MCF 10A (cell line): ENCODE measurements around the gene SCG2. TPM values are rescaled to one million over a fixed set of nuclear protein-coding genes. Genes with fewer than 3 reads are reported as not detected.

Experiments used
- BruUV-seq: library from RNA; stranded (reverse); fragments of 400-500 nt; replicated peaks from 2 replicates; lab custom pipeline; 2021; lab: Mats Ljungman, UMichigan
- CTCF ChIA-PET: fragments of 300-600 bp; sonication (Branson Sonifier 250); formaldehyde crosslinking; extraction: SDS; loops from one replicate; lab custom pipeline; 2021; ENCODE audit warnings: antibody characterized with exemption, inconsistent platforms; lab: Yijun Ruan, JAX
- POLR2A ChIA-PET: fragments of 300-600, 350-650 bp; sonication (Branson Sonifier 250); formaldehyde crosslinking; extraction: SDS; loops from one replicate; lab custom pipeline; 2020; ENCODE audit warnings: antibody characterized with exemption, inconsistent platforms; lab: Yijun Ruan, JAX
- DNase-seq: peaks from one replicate; pipeline ENCODE4 v3.0.0-alpha.2; 2018; ENCODE audit not compliant: unreplicated experiment
- H3K27ac Mint-ChIP-seq: one replicate; pipeline ENCODE4 v1.8.0; 2022; ENCODE audit warnings: mild to moderate bottlenecking, low read depth, mixed read lengths; ENCODE audit not compliant: unreplicated experiment
- H3K27me3 Mint-ChIP-seq: one replicate; pipeline ENCODE4 v1.8.0; 2022; ENCODE audit warnings: mixed read lengths; ENCODE audit not compliant: insufficient read depth, unreplicated experiment
- H3K36me3 Mint-ChIP-seq: one replicate; pipeline ENCODE4 v1.8.0; 2022; ENCODE audit warnings: mild to moderate bottlenecking, moderate library complexity, mixed read lengths; ENCODE audit not compliant: insufficient read depth, unreplicated experiment
- H3K4me1 Mint-ChIP-seq: one replicate; pipeline ENCODE4 v1.8.0; 2022; ENCODE audit warnings: mixed read lengths; ENCODE audit not compliant: insufficient read depth, unreplicated experiment
- H3K4me3 Mint-ChIP-seq: one replicate; pipeline ENCODE4 v1.8.0; 2022; ENCODE audit warnings: mild to moderate bottlenecking, moderate library complexity, mixed read lengths; ENCODE audit not compliant: unreplicated experiment
- H3K9me3 Mint-ChIP-seq: one replicate; pipeline ENCODE4 v1.8.0; 2022; ENCODE audit warnings: mixed read lengths; ENCODE audit not compliant: unreplicated experiment
- intact Hi-C: fragments of 100-400 bp; cut with micrococcal nuclease; formaldehyde crosslinking; loops from 2 replicates; pipeline ENCODE4 v1.14.1; 2022
- total RNA-seq: library from RNA; stranded (reverse); gene quantifications from 2 replicates; pipeline ENCODE4 v1.2.3, GENCODE V29; 2022
- TF ChIP-seq, protein P1 (sequence below): fragments of 200-600 bp; IDR thresholded peaks from one replicate; pipeline ENCODE4 v1.8.0; 2022; ENCODE audit warnings: antibody characterized with exemption, mild to moderate bottlenecking; ENCODE audit not compliant: unreplicated experiment

SCG2 gene
- total RNA-seq, 1 experiment from 2014 or later, result 0.84 TPM

DNA sequence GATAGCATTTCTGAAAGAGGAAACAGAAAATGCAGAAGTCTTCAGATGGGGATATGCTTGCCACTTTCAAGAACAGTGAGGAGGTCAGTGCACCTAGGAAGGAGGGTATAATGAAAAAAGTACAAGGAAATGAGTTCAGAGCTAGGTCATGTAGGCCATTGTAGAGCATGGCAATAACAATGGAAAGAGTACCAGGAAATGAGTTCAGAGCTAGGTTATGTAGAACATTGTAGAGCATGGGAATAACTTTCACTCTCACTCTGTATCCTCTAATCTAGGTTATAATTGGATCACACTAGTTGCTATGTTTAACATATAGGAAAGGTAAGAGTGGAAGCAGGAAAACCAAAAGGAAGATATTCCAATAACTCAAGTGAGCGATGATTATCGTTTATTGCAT, 12.3 kb downstream of the SCG2 start:
- no peaks in the 10 kb centered on the region for H3K36me3 Mint-ChIP-seq
- intact Hi-C loops, result no loop called here
- H3K4me1 Mint-ChIP-seq, result no peaks in the 10 kb centered on the region
- ChIA-PET CTCF (interaction anchor here (0.6 kb wide), 1 partner anchor 1077 kb away, joined by 3 read pairs; no protein-coding TSS in a partner anchor), POLR2A (no interaction called here)
- no TSS peak for BruUV-seq
- TF ChIP-seq, protein P1, sequence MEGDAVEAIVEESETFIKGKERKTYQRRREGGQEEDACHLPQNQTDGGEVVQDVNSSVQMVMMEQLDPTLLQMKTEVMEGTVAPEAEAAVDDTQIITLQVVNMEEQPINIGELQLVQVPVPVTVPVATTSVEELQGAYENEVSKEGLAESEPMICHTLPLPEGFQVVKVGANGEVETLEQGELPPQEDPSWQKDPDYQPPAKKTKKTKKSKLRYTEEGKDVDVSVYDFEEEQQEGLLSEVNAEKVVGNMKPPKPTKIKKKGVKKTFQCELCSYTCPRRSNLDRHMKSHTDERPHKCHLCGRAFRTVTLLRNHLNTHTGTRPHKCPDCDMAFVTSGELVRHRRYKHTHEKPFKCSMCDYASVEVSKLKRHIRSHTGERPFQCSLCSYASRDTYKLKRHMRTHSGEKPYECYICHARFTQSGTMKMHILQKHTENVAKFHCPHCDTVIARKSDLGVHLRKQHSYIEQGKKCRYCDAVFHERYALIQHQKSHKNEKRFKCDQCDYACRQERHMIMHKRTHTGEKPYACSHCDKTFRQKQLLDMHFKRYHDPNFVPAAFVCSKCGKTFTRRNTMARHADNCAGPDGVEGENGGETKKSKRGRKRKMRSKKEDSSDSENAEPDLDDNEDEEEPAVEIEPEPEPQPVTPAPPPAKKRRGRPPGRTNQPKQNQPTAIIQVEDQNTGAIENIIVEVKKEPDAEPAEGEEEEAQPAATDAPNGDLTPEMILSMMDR, result no peak
- no peaks in the 10 kb centered on the region for H3K27me3 Mint-ChIP-seq
- H3K27ac Mint-ChIP-seq, result no peak overlapping the region
- DNase-seq, result no peak
- H3K4me3 Mint-ChIP-seq, result no peak overlapping the region
- H3K9me3 Mint-ChIP-seq, result no peaks in the 10 kb centered on the region

DNA sequence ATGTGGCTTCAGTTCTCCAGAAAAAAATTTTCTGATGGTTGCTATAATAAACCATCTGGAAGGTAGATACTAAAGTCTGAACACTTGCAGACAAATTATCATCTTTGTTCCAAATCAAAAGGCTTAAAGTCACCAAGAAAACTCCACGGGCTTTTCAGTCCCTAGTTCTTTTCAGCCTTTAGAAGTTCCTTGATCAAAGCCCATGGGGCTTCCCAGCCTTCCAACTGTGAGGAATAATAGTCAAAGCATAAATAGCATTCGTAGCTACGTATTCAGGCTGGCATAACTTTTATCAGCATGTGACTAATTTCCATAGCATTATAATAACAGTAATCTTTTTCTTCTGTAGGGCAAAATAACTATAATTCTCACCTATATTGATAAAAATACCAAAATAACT, 13.9 kb downstream of the SCG2 start:
- Mint-ChIP-seq H3K27ac (no peak overlapping the region), H3K27me3 (no peaks in the 10 kb centered on the region), H3K4me3 (no peak overlapping the region), H3K36me3 (no peaks in the 10 kb centered on the region), H3K9me3 (no peaks in the 10 kb centered on the region), H3K4me1 (no peaks in the 10 kb centered on the region)
- DNase-seq, result no peak
- TF ChIP-seq, protein P1, result no peak
- CTCF ChIA-PET, result no interaction called here
- BruUV-seq, result no TSS peak
- POLR2A ChIA-PET, result interaction anchor here (0.7 kb wide), 1 partner anchor 85 kb away, joined by 3 read pairs; no protein-coding TSS in a partner anchor
- intact Hi-C loops, result no loop called here

DNA sequence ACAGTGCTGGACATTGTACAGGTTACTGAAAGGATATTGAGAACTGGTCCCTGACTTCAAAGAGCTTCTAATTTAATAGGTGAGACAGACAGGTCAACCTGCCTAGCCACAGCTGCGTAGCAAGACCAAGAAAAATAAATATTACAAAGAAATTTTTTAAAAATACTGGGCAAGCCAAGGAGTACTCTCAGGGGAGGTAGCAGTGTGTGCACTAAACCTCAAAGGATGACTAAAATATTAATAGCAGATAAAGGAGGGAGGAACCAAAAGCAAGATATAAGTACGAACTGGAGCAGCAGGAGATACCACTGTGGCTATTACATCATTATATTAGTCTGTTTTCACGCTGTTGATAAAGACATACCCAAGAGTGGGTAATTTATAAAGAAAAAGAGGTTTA, 14.9 kb downstream of the SCG2 start:
- no TSS peak for BruUV-seq
- ChIA-PET CTCF (no interaction called here), POLR2A (interaction anchor here (1.1 to 1.7 kb wide), 2 partner anchors 10 to 14 kb away, joined by 3 to 4 read pairs; no protein-coding TSS in a partner anchor)
- H3K9me3 Mint-ChIP-seq, result no peaks in the 10 kb centered on the region
- no peaks in the 10 kb centered on the region for H3K4me1 Mint-ChIP-seq
- TF ChIP-seq, protein P1, result no peak
- H3K36me3 Mint-ChIP-seq, result peaks cover 2% of the 10 kb centered on the region
- no peak for DNase-seq
- H3K4me3 Mint-ChIP-seq, result no peak overlapping the region
- H3K27me3 Mint-ChIP-seq, result no peaks in the 10 kb centered on the region
- H3K27ac Mint-ChIP-seq, result no peak overlapping the region
- intact Hi-C loops, result no loop called here

DNA sequence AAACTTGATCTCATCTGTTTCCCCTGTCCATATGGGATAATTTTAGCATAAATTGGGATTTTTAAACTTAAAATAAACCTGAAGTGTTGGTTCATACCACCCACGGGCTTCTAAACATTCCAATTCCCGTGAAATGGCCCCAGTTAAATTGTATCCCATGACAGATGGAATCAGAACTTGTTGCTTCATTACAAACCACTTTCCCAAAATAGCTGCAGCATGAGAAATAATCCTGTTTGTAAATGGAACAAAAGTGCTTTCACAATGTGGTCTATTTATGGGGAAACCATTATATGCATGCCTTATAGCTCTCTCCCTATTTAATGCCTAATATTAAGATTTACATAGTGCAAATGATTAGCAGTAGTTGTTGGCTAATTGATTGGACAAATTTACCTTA, 15.9 kb downstream of the SCG2 start:
- H3K9me3 Mint-ChIP-seq, result no peaks in the 10 kb centered on the region

More for the DNA sequence above, 15.9 kb downstream of the SCG2 start:
- no peak overlapping the region for H3K27ac Mint-ChIP-seq
- BruUV-seq, result no TSS peak
- H3K27me3 Mint-ChIP-seq, result no peaks in the 10 kb centered on the region
- POLR2A ChIA-PET, result interaction anchor here (0.6 to 1.7 kb wide), 3 partner anchors 9 to 15 kb away, joined by 3 to 4 read pairs (median 3); no protein-coding TSS in a partner anchor
- peak; percentile 66 for DNase-seq
- TF ChIP-seq, protein P1, result no peak
- H3K36me3 Mint-ChIP-seq, result peaks cover 5% of the 10 kb centered on the region
- H3K4me1 Mint-ChIP-seq, result no peaks in the 10 kb centered on the region
- CTCF ChIA-PET, result interaction anchor here (1.1 kb wide), 1 partner anchor 12 kb away, joined by 3 read pairs; no protein-coding TSS in a partner anchor
- intact Hi-C loops, result no loop called here
- no peak overlapping the region for H3K4me3 Mint-ChIP-seq
